Measurements from ENCODE around the gene SLIT3.

GRCh38 chr5:169081000-169081724 lies 219.8 kb downstream of the SLIT3 start:
- TF ChIP-seq EZH2 (IDR thresholded peaks at IDR 0.05; ENCODE audit: low read depth), result no peak
- TF ChIP-seq CTCF (conservative IDR thresholded peaks at IDR 0.05), result no peak

Measured in PC-9 (cell line).